ENCODE data around the gene DNAL4. TPM values are rescaled to one million over a fixed set of nuclear protein-coding genes. Genes with fewer than 3 reads are reported as not detected.
A peak's percentile ranks its signal among the peaks of the same experiment; 100 is the strongest.

DNAL4 gene
- polyA plus RNA-seq, 1 experiment = 12.6 TPM

DNA sequence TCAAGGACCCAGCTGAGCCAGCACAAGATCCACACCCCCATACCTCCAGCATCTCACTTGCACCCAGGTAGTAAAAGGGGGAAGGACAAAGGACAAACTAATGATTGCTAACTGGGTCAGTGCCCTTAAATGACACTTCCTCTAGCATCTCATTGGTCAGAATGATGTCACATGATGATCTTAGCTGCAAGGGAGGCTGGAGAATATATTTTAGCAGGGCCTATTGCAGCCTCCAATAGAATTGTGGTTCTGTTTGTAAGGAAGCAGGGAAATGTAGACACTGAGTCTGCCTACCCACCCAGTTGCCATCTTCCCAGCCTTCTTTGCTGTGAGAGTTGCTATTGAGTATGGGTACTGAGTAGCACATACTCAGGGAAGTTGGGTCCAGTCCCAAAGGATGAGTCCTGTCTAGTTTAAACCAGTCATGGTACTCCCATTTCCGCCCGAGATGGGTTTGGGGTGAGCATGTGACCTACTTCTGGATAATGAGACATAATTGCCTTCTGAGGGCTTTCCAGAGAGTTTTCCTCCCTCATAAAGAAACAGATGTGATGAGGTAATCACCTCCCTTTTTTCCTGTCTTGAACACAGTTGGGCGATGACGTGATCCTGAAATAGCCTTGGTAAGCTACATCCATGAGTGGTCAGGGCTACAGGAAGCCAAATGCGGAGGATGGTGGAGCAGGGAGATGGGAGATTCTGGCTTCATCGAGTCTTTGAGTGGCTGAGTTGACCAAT, 5.5 kb upstream of the DNAL4 start:
- ChIA-PET POLR2A (no interaction called here), CTCF (interaction anchor here (1.5 kb wide), 1 partner anchor 30 kb away, joined by 6 read pairs; no protein-coding TSS in a partner anchor)
- H3K27me3 ChIP-seq (ENCODE audit: control insufficient read depth, insufficient read depth, low read length) = peaks cover 2% of the 10 kb centered on the region
- H3K27ac ChIP-seq (ENCODE audit: low read depth, low read length) = no peak overlapping the region
- peaks cover 2% of the 10 kb centered on the region; the same call in 1 of the 2 replicates for H3K9me3 ChIP-seq (ENCODE audit: control insufficient read depth, insufficient read depth, low read length)
- DNase-seq (ENCODE audit: low read depth, low spot score) = no peak
- H3K4me3 ChIP-seq (ENCODE audit: low read depth, low read length) = no peak overlapping the region
- TF ChIP-seq CTCF (IDR thresholded peaks at IDR 0.05; ENCODE audit: low read depth, low read length) = no peak

GRCh38 chr22:38798496-38798895, 4.6 kb upstream of the DNAL4 start:
- Histone ChIP-seq H3K27ac (ENCODE audit: low read depth, low read length) (no peak overlapping the region), H3K4me3 (ENCODE audit: low read depth, low read length) (no peak overlapping the region), H3K9me3 (ENCODE audit: control insufficient read depth, insufficient read depth, low read length) (peaks cover 2% of the 10 kb centered on the region; the same call in 1 of the 2 replicates), H3K27me3 (ENCODE audit: control insufficient read depth, insufficient read depth, low read length) (peaks cover 2% of the 10 kb centered on the region)
- ChIA-PET CTCF (interaction anchor here (1.5 kb wide), 1 partner anchor 29 kb away, joined by 6 read pairs; no protein-coding TSS in a partner anchor), POLR2A (no interaction called here)
- no peak for TF ChIP-seq CTCF (IDR thresholded peaks at IDR 0.05; ENCODE audit: low read depth, low read length)
- DNase-seq (ENCODE audit: low read depth, low spot score) = no peak

- ChIA-PET POLR2A (no interaction called here), CTCF (no interaction called here)
- no peak overlapping the region for H3K4me3 ChIP-seq (ENCODE audit: low read depth, low read length)
- no peak for DNase-seq (ENCODE audit: low read depth, low spot score)
- peaks cover 2% of the 10 kb centered on the region; the same call in 1 of the 2 replicates for H3K9me3 ChIP-seq (ENCODE audit: control insufficient read depth, insufficient read depth, low read length)
- TF ChIP-seq CTCF (IDR thresholded peaks at IDR 0.05; ENCODE audit: low read depth, low read length) = no peak
- peaks cover 2% of the 10 kb centered on the region for H3K27me3 ChIP-seq (ENCODE audit: control insufficient read depth, insufficient read depth, low read length)
- H3K27ac ChIP-seq (ENCODE audit: low read depth, low read length) = no peak overlapping the region
These were observed 2.5 kb upstream of the DNAL4 start for GRCh38 chr22:38796262-38796957.

DNA sequence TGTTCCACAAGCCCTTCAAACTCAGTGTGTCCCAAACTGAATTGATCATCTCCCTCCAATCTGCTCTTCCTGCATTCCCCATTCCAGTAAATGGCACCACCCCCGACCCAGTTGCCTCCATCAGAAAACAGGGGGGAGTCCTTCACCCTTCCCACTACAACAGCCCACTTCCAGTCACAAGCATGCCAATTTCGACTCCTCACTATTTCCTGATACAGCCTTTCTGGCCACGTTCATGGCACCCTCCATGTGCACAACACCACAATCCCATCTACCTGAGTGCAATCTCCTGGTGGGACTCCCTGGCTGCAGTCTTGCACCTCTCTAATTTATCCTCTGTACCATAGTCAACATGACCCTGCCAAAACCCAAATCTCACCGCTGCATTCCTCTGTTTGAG, 1.6 kb upstream of the DNAL4 start:
- ChIA-PET POLR2A (no interaction called here), CTCF (no interaction called here)
- peaks cover 2% of the 10 kb centered on the region; the same call in 1 of the 2 replicates for H3K9me3 ChIP-seq (ENCODE audit: control insufficient read depth, insufficient read depth, low read length)
- peaks cover 2% of the 10 kb centered on the region for H3K27me3 ChIP-seq (ENCODE audit: control insufficient read depth, insufficient read depth, low read length)
- H3K27ac ChIP-seq (ENCODE audit: low read depth, low read length) = no peak overlapping the region
- no peak overlapping the region for H3K4me3 ChIP-seq (ENCODE audit: low read depth, low read length)
- TF ChIP-seq CTCF (IDR thresholded peaks at IDR 0.05; ENCODE audit: low read depth, low read length) = no peak
- no peak for DNase-seq (ENCODE audit: low read depth, low spot score)

DNA sequence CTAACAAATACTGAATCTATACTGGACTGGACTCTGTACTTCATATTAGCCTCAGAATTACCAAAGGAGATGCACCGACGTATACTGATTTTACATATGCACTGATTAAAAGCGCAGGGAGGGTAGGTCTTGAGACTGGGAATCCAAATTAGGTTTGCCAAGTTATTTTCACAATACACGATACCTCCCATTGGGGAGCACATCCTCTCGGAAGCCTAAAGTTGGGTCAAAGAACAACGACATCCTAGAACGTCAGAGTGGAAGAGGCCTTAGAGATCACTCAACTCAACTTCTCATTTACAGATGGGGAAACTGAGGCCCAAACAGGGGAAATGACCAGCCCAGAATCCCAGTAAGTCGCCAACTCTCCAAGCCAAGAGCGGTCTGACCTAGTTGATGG, 626 bp downstream of the DNAL4 start:
- Histone ChIP-seq H3K4me3 (ENCODE audit: low read depth, low read length) (peak overlapping the region; percentile 89), H3K27ac (ENCODE audit: low read depth, low read length) (peak overlapping the region; percentile 21), H3K27me3 (ENCODE audit: control insufficient read depth, insufficient read depth, low read length) (no peaks in the 10 kb centered on the region), H3K9me3 (ENCODE audit: control insufficient read depth, insufficient read depth, low read length) (no peaks in the 10 kb centered on the region)
- no peak for TF ChIP-seq CTCF (IDR thresholded peaks at IDR 0.05; ENCODE audit: low read depth, low read length)
- POLR2A ChIA-PET = no interaction called here
- CTCF ChIA-PET = no interaction called here
- DNase-seq (ENCODE audit: low read depth, low spot score) = no peak
